GM21786 (cell line): ENCODE measurements around the gene LRBA.

Source experiments
- ATAC-seq: cut with Tn5 transposase; IDR thresholded peaks from one replicate; pipeline ENCODE4 v1.9.1; 2021; ENCODE audit not compliant: unreplicated experiment

The LRBA gene

DNA sequence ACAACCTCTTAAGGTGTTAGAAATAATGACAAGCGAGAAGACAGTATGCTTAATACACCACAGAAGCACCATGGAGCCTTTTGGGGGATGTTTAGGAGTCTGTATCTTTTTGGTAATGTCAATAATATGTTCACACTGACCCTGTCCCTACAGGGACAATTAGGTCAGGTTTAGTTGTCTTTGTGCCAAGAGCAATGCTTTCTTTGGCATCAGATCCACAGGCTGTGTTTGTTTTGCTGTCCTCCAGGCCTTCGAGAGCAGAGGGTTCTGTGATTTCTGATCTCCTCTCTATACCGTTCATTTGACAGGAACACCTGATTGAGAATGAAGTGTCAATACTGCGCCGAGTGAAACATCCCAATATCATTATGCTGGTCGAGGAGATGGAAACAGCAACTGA is 783.1 kb downstream of the LRBA start:
- no peak for ATAC-seq

GRCh38 chr4:150231107-150231770 is 783.8 kb downstream of the LRBA start:
- no peak for ATAC-seq

DNA sequence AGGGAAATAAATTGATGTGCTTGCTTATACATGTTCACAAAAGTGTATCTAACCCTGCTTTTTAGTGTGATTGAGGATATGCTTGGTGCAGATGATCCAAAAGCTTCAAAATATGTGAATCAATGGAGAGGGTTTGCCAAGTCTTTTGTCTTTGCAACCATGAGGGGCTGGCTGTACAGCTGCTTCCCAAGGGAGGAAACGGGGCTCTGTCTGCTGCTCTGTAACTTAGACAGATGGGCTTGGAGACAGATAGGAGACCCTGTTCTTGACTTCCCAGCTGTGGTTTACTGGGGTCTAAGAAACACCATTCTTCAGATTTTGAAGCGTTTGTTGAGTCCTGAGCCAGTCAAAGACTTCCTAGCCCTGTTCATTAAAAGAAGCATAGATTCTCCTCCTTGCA is 784.5 kb downstream of the LRBA start:
- no peak for ATAC-seq

GRCh38 chr4:150229520-150229919 is 785.6 kb downstream of the LRBA start:
- no peak for ATAC-seq

GRCh38 chr4:150224896-150225591 is 790.0 kb downstream of the LRBA start:
- ATAC-seq, result no peak

DNA sequence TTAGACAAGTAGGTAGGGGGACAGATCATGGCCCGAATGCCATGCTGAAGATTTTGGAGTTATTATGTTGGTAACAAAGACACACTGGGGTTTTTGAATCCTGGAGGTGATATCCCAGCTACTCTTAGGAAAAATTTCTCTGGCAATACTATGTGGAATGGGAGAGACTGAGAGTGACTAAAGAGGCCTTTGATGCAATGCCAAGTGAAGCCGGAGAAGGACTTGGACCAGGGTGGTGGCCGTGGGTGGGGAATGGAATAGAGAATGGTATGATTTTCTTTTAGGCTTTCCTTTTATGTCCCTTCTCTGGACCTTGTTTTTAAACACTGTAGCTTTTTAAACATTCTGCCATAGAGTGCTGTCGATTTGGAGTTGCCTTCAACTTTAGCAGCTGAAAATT is 795.2 kb downstream of the LRBA start:
- no peak for ATAC-seq

- no peak for ATAC-seq
Observed at GRCh38 chr4:150218447-150218846, 796.6 kb downstream of the LRBA start.

GRCh38 chr4:150217808-150218207 is 797.3 kb downstream of the LRBA start:
- ATAC-seq, result no peak

- no peak for ATAC-seq
Observed at GRCh38 chr4:150217192-150217591, 797.9 kb downstream of the LRBA start.

DNA sequence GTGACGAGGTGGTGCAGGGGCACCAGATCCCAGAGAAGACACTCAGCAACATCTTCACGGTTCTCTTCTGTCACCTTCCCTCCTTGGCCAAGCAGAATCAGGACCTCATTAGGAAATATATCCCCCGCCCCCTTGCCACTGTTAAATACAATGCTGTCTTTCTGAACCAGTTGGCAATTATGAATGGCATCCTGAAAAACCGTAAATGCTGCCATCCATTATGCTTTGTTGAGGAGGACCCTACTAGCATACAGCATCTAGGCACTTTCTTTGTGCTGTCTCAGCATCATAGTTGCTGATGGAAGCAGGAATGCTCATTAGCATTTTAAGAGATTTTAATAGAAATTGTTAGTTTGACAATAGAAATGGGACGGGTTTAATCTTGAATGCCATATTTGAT is 798.4 kb downstream of the LRBA start:
- no peak for ATAC-seq

- ATAC-seq, result no peak
Observed at GRCh38 chr4:150215601-150216000, 799.5 kb downstream of the LRBA start.
